HG02798 (cell line): ENCODE measurements around the gene NKX2-4.
"Not testable (repeated sequence)": the region's sequence is repeated elsewhere in the genome, so short reads cannot be mapped to it uniquely, and the experiment has no call there.

ENCODE experiments used
- ATAC-seq: cut with Tn5 transposase; IDR thresholded peaks from one replicate; pipeline ENCODE4 v1.9.1; 2021; ENCODE audit warnings: mild to moderate bottlenecking; ENCODE audit not compliant: unreplicated experiment, poor library complexity

The NKX2-4 gene

GRCh38 chr20:21397341-21398108 lies at the start of gene NKX2-4:
Gene NKX2-4 (minus strand): TSS chr20:21397526. CDS start chr20:21397399, 127 bp downstream.
- no peak for ATAC-seq

- ATAC-seq: no peak
These were observed 40.5 kb upstream of the NKX2-4 start for GRCh38 chr20:21437816-21438215.

GRCh38 chr20:21437248-21437647 lies 39.9 kb upstream of the NKX2-4 start:
- no peak for ATAC-seq

- ATAC-seq: no peak
These were observed 38.9 kb upstream of the NKX2-4 start for GRCh38 chr20:21436205-21436604.

GRCh38 chr20:21435576-21435975 lies 38.2 kb upstream of the NKX2-4 start:
- ATAC-seq: no peak

- ATAC-seq: no peak
These were observed 36.1 kb upstream of the NKX2-4 start for GRCh38 chr20:21433329-21433890.

GRCh38 chr20:21432911-21433310 lies 35.6 kb upstream of the NKX2-4 start:
- no peak for ATAC-seq

GRCh38 chr20:21430020-21430419 lies 32.7 kb upstream of the NKX2-4 start:
- ATAC-seq: no peak

- no peak for ATAC-seq
These were observed 27.5 kb upstream of the NKX2-4 start for GRCh38 chr20:21424846-21425245.

GRCh38 chr20:21423712-21424111 lies 26.4 kb upstream of the NKX2-4 start:
- not testable (repeated sequence) for ATAC-seq

GRCh38 chr20:21421601-21422236 lies 24.4 kb upstream of the NKX2-4 start:
- ATAC-seq: no peak

- not testable (repeated sequence) for ATAC-seq
These were observed 21.8 kb upstream of the NKX2-4 start for GRCh38 chr20:21419147-21419546.

GRCh38 chr20:21413996-21414395 lies 16.7 kb upstream of the NKX2-4 start:
- not testable (repeated sequence) for ATAC-seq

GRCh38 chr20:21411725-21412124 lies 14.4 kb upstream of the NKX2-4 start:
- no peak for ATAC-seq

GRCh38 chr20:21399005-21399475 lies 1.7 kb upstream of the NKX2-4 start:
- no peak for ATAC-seq

GRCh38 chr20:21398109-21399004 lies 1.0 kb upstream of the NKX2-4 start:
- no peak for ATAC-seq

- ATAC-seq: peak; percentile 35
These were observed 556 bp downstream of the NKX2-4 start for GRCh38 chr20:21396599-21397340.

- ATAC-seq: no peak
These were observed 1.4 kb downstream of the NKX2-4 start for GRCh38 chr20:21395666-21396598.
